H1 (cell line): ENCODE data around the gene TEAD3. TPM values are rescaled to one million over a fixed set of nuclear protein-coding genes. Genes with fewer than 3 reads are reported as not detected.

Experiments used
- CTCF ChIA-PET: fragments of 300-600 bp; sonication (Branson Sonifier 250); formaldehyde crosslinking; loops from one replicate; lab custom pipeline; 2021; ENCODE audit not compliant: partially characterized antibody; lab: Charles Lee
- POLR2A ChIA-PET: fragments of 300-600 bp; sonication (Branson Sonifier 250); formaldehyde crosslinking; loops from one replicate; lab custom pipeline; 2021; ENCODE audit warnings: inconsistent platforms; ENCODE audit not compliant: partially characterized antibody; lab: Charles Lee
- DNase-seq, 2 experiments: peaks; one replicate each; pipeline versions ENCODE4 v3.0.0 to v3.0.0-alpha.2; 2010 to 2022; ENCODE audit warnings: low spot score in 2 of 2, low read depth in 1 of 2, mixed read lengths in 1 of 2
- FAIRE-seq: peaks from 2 replicates; lab custom pipeline; 2011; peaks lifted over from hg19 to GRCh38; lab: Jason Lieb, UNC
- H2AFZ ChIP-seq: 2 replicates; pipeline ENCODE4 v1.8.1; 2012; ENCODE audit warnings: low read length, inconsistent platforms
- H2AK5ac ChIP-seq: 2 replicates; pipeline ENCODE4 v1.6.1; 2013; ENCODE audit warnings: low read depth, low read length
- H2BK120ac ChIP-seq: replicated peaks from 2 replicates; pipeline ENCODE3; 2013; ENCODE audit warnings: low read depth, low read length, inconsistent platforms
- H2BK12ac ChIP-seq: 2 replicates; pipeline ENCODE4 v1.6.1; 2013; ENCODE audit warnings: low read depth, low read length
- H2BK15ac ChIP-seq: 2 replicates; pipeline ENCODE4 v1.6.1; 2013; ENCODE audit warnings: low read length
- H2BK20ac ChIP-seq: 2 replicates; pipeline ENCODE4 v1.6.1; 2013; ENCODE audit warnings: low read length
- H2BK5ac ChIP-seq: 2 replicates; pipeline ENCODE4 v1.6.1; 2013; ENCODE audit warnings: low read depth, low read length
- H3K14ac ChIP-seq: 2 replicates; pipeline ENCODE4 v1.6.1; 2013; ENCODE audit warnings: inconsistent platforms; ENCODE audit not compliant: insufficient read length
- H3K18ac ChIP-seq: 2 replicates; pipeline ENCODE4 v1.6.1; 2013; ENCODE audit warnings: low read length; ENCODE audit errors: extremely low read depth
- H3K23ac ChIP-seq: 2 replicates; pipeline ENCODE4 v1.6.1; 2013; ENCODE audit warnings: inconsistent platforms; ENCODE audit not compliant: insufficient read length
- H3K23me2 ChIP-seq: 2 replicates; pipeline ENCODE4 v1.6.1; 2013; ENCODE audit warnings: low read depth, low read length
- H3K27ac ChIP-seq: 2 replicates; pipeline ENCODE4 v1.6.1; 2011; ENCODE audit warnings: low read depth, low read length, inconsistent platforms
- H3K27me3 ChIP-seq, 4 experiments: replicated peaks in 1 of 4; 1 replicate in 1 of 4; 2 replicates in 3 of 4; pipeline versions ENCODE4 v1.6.1 to v1.8.1; 2011 to 2013; ENCODE audit warnings: low read length in 3 of 4, mild to moderate bottlenecking in 3 of 4, inconsistent platforms in 2 of 4, mixed read lengths in 2 of 4, moderate library complexity in 1 of 4; ENCODE audit not compliant: control insufficient read depth in 3 of 4, insufficient read depth in 3 of 4; ENCODE audit errors: extremely low read depth in 1 of 4
- H3K36me3 ChIP-seq, 4 experiments: 2 replicates each; pipeline versions ENCODE4 v1.6.1 to v1.8.1; 2011 to 2013; ENCODE audit warnings: mild to moderate bottlenecking in 4 of 4, low read length in 3 of 4, moderate library complexity in 2 of 4, control low read depth in 1 of 4, inconsistent platforms in 1 of 4; ENCODE audit not compliant: insufficient read depth in 4 of 4, control insufficient read depth in 2 of 4
- H3K4ac ChIP-seq: replicated peaks from 2 replicates; pipeline ENCODE3; 2013; ENCODE audit warnings: low read length, low read depth, mixed read lengths, inconsistent platforms; ENCODE audit not compliant: insufficient read length
- H3K4me1 ChIP-seq, 4 experiments: replicated peaks in 1 of 4; 1 replicate in 1 of 4; 2 replicates in 3 of 4; pipeline versions ENCODE4 v1.6.1 to v1.8.1; 2011 to 2013; ENCODE audit warnings: low read length in 3 of 4, inconsistent platforms in 2 of 4, mixed read lengths in 1 of 4; ENCODE audit not compliant: insufficient read depth in 4 of 4, control insufficient read depth in 3 of 4
- H3K4me2 ChIP-seq, 2 experiments: 2 replicates each; pipeline versions ENCODE4 v1.6.1 to v1.8.1; 2011 to 2013; ENCODE audit warnings: low read depth in 2 of 2, low read length in 2 of 2, control low read depth in 1 of 2, inconsistent platforms in 1 of 2, mild to moderate bottlenecking in 1 of 2; ENCODE audit not compliant: insufficient read depth in 1 of 2
- H3K4me3 ChIP-seq, 4 experiments: fragments of 200-600, 300-600 bp in 1 of 4; sonication (generic), shearing (Covaris generic), sonication (Bioruptor Twin) in 1 of 4; 2 replicates each; pipeline versions ENCODE4 v1.5.1 to v1.8.1; 2011 to 2016; ENCODE audit warnings: low read length in 4 of 4, low read depth in 3 of 4, control low read depth in 2 of 4, inconsistent platforms in 2 of 4, mild to moderate bottlenecking in 2 of 4, mixed read lengths in 1 of 4, moderate library complexity in 1 of 4; ENCODE audit not compliant: insufficient read depth in 2 of 4; ENCODE audit errors: extremely low read depth in 1 of 4
- H3K56ac ChIP-seq: replicated peaks from 2 replicates; pipeline ENCODE3; 2013; ENCODE audit warnings: low read depth, mild to moderate bottlenecking, mixed read lengths, low read length, inconsistent platforms; ENCODE audit not compliant: insufficient read length
- H3K79me1 ChIP-seq: 2 replicates; pipeline ENCODE4 v1.6.1; 2013; ENCODE audit warnings: low read depth, low read length, control low read depth
- H3K79me2 ChIP-seq, 2 experiments: 2 replicates each; pipeline versions ENCODE4 v1.6.1 to v1.8.1; 2012 to 2013; ENCODE audit warnings: low read length in 2 of 2, mild to moderate bottlenecking in 2 of 2, inconsistent platforms in 1 of 2; ENCODE audit not compliant: insufficient read depth in 2 of 2, control insufficient read depth in 1 of 2
- H3K9ac ChIP-seq, 4 experiments: replicated peaks in 1 of 4; 1 replicate in 1 of 4; 2 replicates in 3 of 4; pipeline versions ENCODE4 v1.6.1 to v1.8.1; 2011 to 2013; ENCODE audit warnings: low read depth in 3 of 4, low read length in 3 of 4, control low read depth in 2 of 4, mild to moderate bottlenecking in 2 of 4, moderate library complexity in 2 of 4, inconsistent platforms in 1 of 4; ENCODE audit errors: extremely low read depth in 1 of 4
- H3K9me3 ChIP-seq, 2 experiments: 2 replicates each; pipeline versions ENCODE4 v1.6.1 to v1.8.1; 2012 to 2013; ENCODE audit warnings: mild to moderate bottlenecking in 2 of 2, moderate library complexity in 2 of 2, control low read depth in 1 of 2, inconsistent platforms in 1 of 2, low read depth in 1 of 2, low read length in 1 of 2, mixed read lengths in 1 of 2; ENCODE audit not compliant: insufficient read depth in 2 of 2
- H4K20me1 ChIP-seq, 2 experiments: replicated peaks in 1 of 2; 2 replicates each; pipeline versions ENCODE3 to v1.8.1; 2011 to 2013; ENCODE audit warnings: inconsistent platforms in 2 of 2, low read length in 2 of 2, mild to moderate bottlenecking in 1 of 2; ENCODE audit not compliant: insufficient read depth in 2 of 2, control insufficient read depth in 1 of 2
- H4K5ac ChIP-seq: 2 replicates; pipeline ENCODE4 v1.6.1; 2013; ENCODE audit warnings: low read length, low read depth, mixed read lengths, inconsistent platforms; ENCODE audit not compliant: insufficient read length
- H4K8ac ChIP-seq: 2 replicates; pipeline ENCODE4 v1.8.0; 2013; ENCODE audit warnings: mild to moderate bottlenecking, moderate library complexity, low read length, inconsistent platforms; ENCODE audit not compliant: insufficient read depth; ENCODE audit errors: extremely low read depth
- H4K91ac ChIP-seq: replicated peaks from 2 replicates; pipeline ENCODE3; 2013; ENCODE audit warnings: low read length, mixed read lengths, inconsistent platforms; ENCODE audit not compliant: insufficient read length
- BACH1 ChIP-seq: IDR thresholded peaks from 2 replicates; pipeline ENCODE4 v1.6.1; 2012; ENCODE audit warnings: low read length, improper control_type of control experiment
- CBX8 ChIP-seq: fragments of 300-800, 300-1000 bp; sonication (generic); IDR thresholded peaks from 2 replicates; pipeline ENCODE4 v1.7.1; 2016; ENCODE audit warnings: low read depth, low read length, borderline replicate concordance
- HDAC2 ChIP-seq, 2 experiments: fragments of 300-600 bp in 1 of 2; sonication (generic) in 1 of 2; IDR thresholded peaks; 2 replicates each; pipeline ENCODE4 v1.6.1; 2011 to 2012; ENCODE audit warnings: low read depth in 2 of 2, low read length in 2 of 2, mild to moderate bottlenecking in 2 of 2, moderate library complexity in 2 of 2, borderline replicate concordance in 1 of 2, inconsistent platforms in 1 of 2
- HDAC6 ChIP-seq: IDR thresholded peaks from one replicate; pipeline ENCODE4 v1.7.1; 2012; ENCODE audit warnings: low read depth, mild to moderate bottlenecking, inconsistent platforms, low read length, moderate library complexity
- KDM1A ChIP-seq: fragments of 200-600, 300-600 bp; sonication (generic); IDR thresholded peaks from 2 replicates; pipeline ENCODE4 v1.7.1; 2016; ENCODE audit warnings: mild to moderate bottlenecking, low read length, borderline replicate concordance
- KDM4A ChIP-seq: IDR thresholded peaks from one replicate; pipeline ENCODE4 v1.7.1; 2012; ENCODE audit warnings: low read depth, mild to moderate bottlenecking, moderate library complexity, low read length, inconsistent platforms; ENCODE audit not compliant: severe bottlenecking
- KDM5A ChIP-seq: fragments of 200-600 bp; IDR thresholded peaks from 2 replicates; pipeline ENCODE4 v1.7.1; 2012; ENCODE audit warnings: mild to moderate bottlenecking, low read length, inconsistent platforms, mixed read lengths
- MAFK ChIP-seq: IDR thresholded peaks from 2 replicates; pipeline ENCODE4 v1.6.1; 2012; ENCODE audit warnings: low read depth, mild to moderate bottlenecking, improper control_type of control experiment, low read length
- POLR2AphosphoS5 ChIP-seq: IDR thresholded peaks from 2 replicates; pipeline ENCODE4 v1.6.1; 2011; ENCODE audit warnings: low read depth, low read length
- RBBP5 ChIP-seq: IDR thresholded peaks from 2 replicates; pipeline ENCODE4 v1.7.1; 2012; ENCODE audit warnings: low read depth, mild to moderate bottlenecking, inconsistent platforms, low read length, moderate library complexity, borderline replicate concordance
- SP4 ChIP-seq: IDR thresholded peaks from 2 replicates; pipeline ENCODE4 v1.6.1; 2012; ENCODE audit warnings: low read length, inconsistent platforms
- USF2 ChIP-seq: IDR thresholded peaks from 2 replicates; pipeline ENCODE4 v1.6.1; 2011; ENCODE audit warnings: low read length, improper control_type of control experiment
- WGBS, 2 experiments: shearing (Covaris generic) in 1 of 2; methylation state at CpG; one replicate each; pipeline versions ENCODE4 v1.1.6 to v1.1.7; 2013 to 2015; ENCODE audit warnings: low lambda C conversion rate in 2 of 2, mixed read lengths in 2 of 2, inconsistent platforms in 1 of 2, low coverage in 1 of 2, missing lambda C conversion rate in 1 of 2; ENCODE audit not compliant: insufficient replicate concordance in 2 of 2, insufficient coverage in 1 of 2, insufficient read length in 1 of 2; ENCODE audit errors: extremely low coverage in 1 of 2, missing lambda C conversion rate in 1 of 2; 5-methylcytosine and 5-hydroxymethylcytosine counted together
- polyA plus RNA-seq, 7 experiments: library from polyadenylated mRNA; depleted of rRNA in 3 of 7; stranded (reverse) in 5 of 7; unstranded in 2 of 7; fragments of >200 nt in 5 of 7; fragments of 200-250 nt in 2 of 7; gene quantifications; 1 replicate in 5 of 7; 2 replicates in 1 of 7; 4 replicates in 1 of 7; pipeline versions ENCODE4 v1.2.1 to v1.2.3, GENCODE V29; 2011 to 2013; ENCODE audit warnings: missing spikeins in 2 of 7, mixed read lengths in 2 of 7
- total RNA-seq: library from RNA; stranded (reverse); fragmentation: NEBNext Ultra II Directional; extraction: Animal tissue kit (Norgen Biotek cat#: 25700); gene quantifications from 2 replicates; pipeline ENCODE4 v1.2.1, GENCODE V29; 2021

Gene TEAD3
- total and polyA plus RNA-seq, 2 of the 8 experiments (the other 6 are each of a cell fraction or from before 2014, with no cell fraction given), result 20.1 to 28.7 TPM

GRCh38 chr6:35500782-35501181 is 3.9 kb upstream of the TEAD3 start:
- H3K18ac ChIP-seq, result no peak overlapping the region
- H4K20me1 ChIP-seq, result no peaks in the 10 kb centered on the region
- no peak overlapping the region for H3K9ac ChIP-seq
- H3K4me3 ChIP-seq, result no peak overlapping the region
- H3K27me3 ChIP-seq, result peaks cover 0 to 8% (median 3%) of the 10 kb centered on the region in 4 experiments; a peak in 4 of 7 replicates
- H2BK12ac ChIP-seq, result no peak overlapping the region
- H3K27ac ChIP-seq, result no peak overlapping the region
- no peaks in the 10 kb centered on the region for H3K36me3 ChIP-seq
- H2BK15ac ChIP-seq, result no peak overlapping the region
- no peak for DNase-seq
- 81% methylated on average over 6 of the region's 6 CpGs; no CpG with 5 or more reads in 1 of the 2 experiments for WGBS, 2 experiments
- no peak overlapping the region for H3K4ac ChIP-seq
- H3K4me2 ChIP-seq, result no peak overlapping the region
- no peak overlapping the region for H4K8ac ChIP-seq
- no peak overlapping the region for H3K23ac ChIP-seq
- peaks cover 0 to 1% of the 10 kb centered on the region in 2 experiments; a peak in 1 of 4 replicates for H3K79me2 ChIP-seq
- no peak overlapping the region for H4K91ac ChIP-seq
- H3K9me3 ChIP-seq, result no peaks in the 10 kb centered on the region
- no peak overlapping the region for H2BK20ac ChIP-seq
- ChIA-PET CTCF (interaction anchor here (1.4 kb wide), 2 partner anchors 16 to 22 kb away, joined by 3 to 4 read pairs; no protein-coding TSS in a partner anchor), POLR2A (interaction anchor here (1.0 to 37.6 kb wide), 2 partner anchors 21 to 23 kb away, joined by 3 to 1319 read pairs; partner anchors contain the start of gene RPL10A)
- no peak for FAIRE-seq
- H4K5ac ChIP-seq, result no peak overlapping the region
- no peak overlapping the region for H3K56ac ChIP-seq
- H2AFZ ChIP-seq, result no peak overlapping the region
- peak overlapping the region; percentile 15; the same call in 1 of the 2 replicates for H2AK5ac ChIP-seq
- H3K14ac ChIP-seq, result no peak overlapping the region
- peaks cover 6% of the 10 kb centered on the region; the same call in 1 of the 2 replicates for H3K23me2 ChIP-seq
- H3K79me1 ChIP-seq, result no peaks in the 10 kb centered on the region
- H2BK120ac ChIP-seq, result no peak overlapping the region
- 0 out of 2 replicates have a peak overlapping the region, but pooled peaks have one; percentile 15 for H2BK5ac ChIP-seq
- peaks cover under 1 to 16% (median 10%) of the 10 kb centered on the region in 4 experiments for H3K4me1 ChIP-seq
- TF ChIP-seq RBBP5, result no peak
- no peak for TF ChIP-seq HDAC6
- no peak for TF ChIP-seq KDM5A
- TF ChIP-seq USF2, result no peak
- no peak for TF ChIP-seq MAFK
- TF ChIP-seq SP4, result no peak
- TF ChIP-seq HDAC2 (IDR thresholded peaks at IDR 0.05; ENCODE audit: borderline replicate concordance in 1 of 2, low read depth in 2 of 2, low read length in 2 of 2), result no peak
- TF ChIP-seq CBX8, result no peak
- TF ChIP-seq POLR2AphosphoS5, result no peak
- TF ChIP-seq KDM1A, result no peak
- no peak for TF ChIP-seq BACH1
- TF ChIP-seq KDM4A, result no peak
